Bronchial epithelial cell (primary cell): ENCODE measurements around the gene LRFN3. TPM values are rescaled to one million over a fixed set of nuclear protein-coding genes. Genes with fewer than 3 reads are reported as not detected.
"Not testable (repeated sequence)": the region's sequence is repeated elsewhere in the genome, so short reads cannot be mapped to it uniquely, and the experiment has no call there.

Experiments used
- DNase-seq: peaks from one replicate; pipeline ENCODE4 v3.0.0-alpha.2; 2010; ENCODE audit warnings: low read depth
- FAIRE-seq: peaks from 2 replicates; lab custom pipeline; 2011; peaks lifted over from hg19 to GRCh38; lab: Jason Lieb, UNC
- H3K27me3 ChIP-seq: 2 replicates; pipeline ENCODE4 v1.5.1; 2011; ENCODE audit warnings: low read length; ENCODE audit not compliant: control insufficient read depth, insufficient read depth
- H3K36me3 ChIP-seq: 2 replicates; pipeline ENCODE4 v1.5.1; 2011; ENCODE audit warnings: low read length; ENCODE audit not compliant: control insufficient read depth, insufficient read depth
- H3K4me3 ChIP-seq: 2 replicates; pipeline ENCODE4 v1.5.1; 2011; ENCODE audit warnings: mild to moderate bottlenecking, low read depth, low read length, control low read depth
- total RNA-seq: library from RNA; depleted of rRNA; stranded (reverse); fragments of >200 nt; gene quantifications from 2 replicates; pipeline ENCODE4 v1.2.1, GENCODE V29; 2014
- TF ChIP-seq, protein P1 (sequence below): IDR thresholded peaks from 2 replicates; pipeline ENCODE4 v1.5.1; 2011; ENCODE audit warnings: mild to moderate bottlenecking, moderate library complexity, low read length, control low read depth, inconsistent platforms; ENCODE audit not compliant: insufficient read depth, severe bottlenecking

The LRFN3 gene, protein sequence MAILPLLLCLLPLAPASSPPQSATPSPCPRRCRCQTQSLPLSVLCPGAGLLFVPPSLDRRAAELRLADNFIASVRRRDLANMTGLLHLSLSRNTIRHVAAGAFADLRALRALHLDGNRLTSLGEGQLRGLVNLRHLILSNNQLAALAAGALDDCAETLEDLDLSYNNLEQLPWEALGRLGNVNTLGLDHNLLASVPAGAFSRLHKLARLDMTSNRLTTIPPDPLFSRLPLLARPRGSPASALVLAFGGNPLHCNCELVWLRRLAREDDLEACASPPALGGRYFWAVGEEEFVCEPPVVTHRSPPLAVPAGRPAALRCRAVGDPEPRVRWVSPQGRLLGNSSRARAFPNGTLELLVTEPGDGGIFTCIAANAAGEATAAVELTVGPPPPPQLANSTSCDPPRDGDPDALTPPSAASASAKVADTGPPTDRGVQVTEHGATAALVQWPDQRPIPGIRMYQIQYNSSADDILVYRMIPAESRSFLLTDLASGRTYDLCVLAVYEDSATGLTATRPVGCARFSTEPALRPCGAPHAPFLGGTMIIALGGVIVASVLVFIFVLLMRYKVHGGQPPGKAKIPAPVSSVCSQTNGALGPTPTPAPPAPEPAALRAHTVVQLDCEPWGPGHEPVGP
- total RNA-seq, result 0.79 and 1.3 TPM in 2 replicates

DNA sequence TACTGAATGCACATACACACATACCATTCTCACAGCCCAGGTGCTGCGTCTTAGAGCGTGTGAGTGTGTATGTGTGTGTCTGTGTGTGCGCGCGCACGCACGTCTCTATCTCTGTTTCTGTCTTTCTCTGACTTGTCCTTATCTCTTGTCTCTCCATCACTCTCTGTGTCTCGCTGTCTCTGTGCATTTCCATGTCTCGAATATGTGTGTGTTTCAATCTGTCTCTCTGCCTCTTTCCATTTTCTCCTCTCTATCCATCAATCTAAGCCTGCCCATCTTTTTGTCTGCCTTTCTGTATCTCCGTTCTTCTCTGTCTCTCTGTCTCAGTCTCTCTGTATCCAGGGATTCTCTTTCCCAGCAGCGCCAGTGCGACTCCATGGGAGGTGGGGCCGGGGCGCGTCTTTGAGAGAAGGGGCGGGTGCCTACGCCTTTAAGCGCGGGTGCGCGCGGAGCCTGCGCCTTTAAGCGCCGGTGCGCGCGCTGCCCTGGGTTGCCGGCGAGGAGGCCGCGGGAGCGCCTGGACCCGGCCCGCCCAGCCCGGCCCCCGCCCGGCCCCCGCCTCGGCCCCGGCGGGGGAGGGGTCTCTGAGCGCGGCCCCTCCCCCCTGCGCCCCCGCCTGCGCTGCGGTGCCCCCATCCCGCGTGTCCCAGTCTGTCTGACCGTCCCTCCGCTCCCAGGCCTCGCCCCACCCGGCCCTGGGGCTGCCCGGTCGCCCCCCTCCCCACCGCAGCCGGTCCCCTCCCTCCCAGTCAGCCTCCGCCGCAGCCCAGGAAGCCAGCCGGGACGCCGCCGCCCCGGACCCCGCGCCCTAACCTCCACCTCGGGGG lies at the start of gene LRFN3:
Gene LRFN3 (plus strand): TSS at position 464 of the 827 bp plus-strand sequence. CDS start 3,052 bp downstream, outside the sequence.
- no peaks in the 10 kb centered on the region for H3K27me3 ChIP-seq
- peak; percentile 39 for DNase-seq
- peak within 1 kb of the TSS; percentile 51 for H3K4me3 ChIP-seq
- FAIRE-seq, result no peak
- no peaks in the 10 kb centered on the region for H3K36me3 ChIP-seq
- TF ChIP-seq, protein P1, sequence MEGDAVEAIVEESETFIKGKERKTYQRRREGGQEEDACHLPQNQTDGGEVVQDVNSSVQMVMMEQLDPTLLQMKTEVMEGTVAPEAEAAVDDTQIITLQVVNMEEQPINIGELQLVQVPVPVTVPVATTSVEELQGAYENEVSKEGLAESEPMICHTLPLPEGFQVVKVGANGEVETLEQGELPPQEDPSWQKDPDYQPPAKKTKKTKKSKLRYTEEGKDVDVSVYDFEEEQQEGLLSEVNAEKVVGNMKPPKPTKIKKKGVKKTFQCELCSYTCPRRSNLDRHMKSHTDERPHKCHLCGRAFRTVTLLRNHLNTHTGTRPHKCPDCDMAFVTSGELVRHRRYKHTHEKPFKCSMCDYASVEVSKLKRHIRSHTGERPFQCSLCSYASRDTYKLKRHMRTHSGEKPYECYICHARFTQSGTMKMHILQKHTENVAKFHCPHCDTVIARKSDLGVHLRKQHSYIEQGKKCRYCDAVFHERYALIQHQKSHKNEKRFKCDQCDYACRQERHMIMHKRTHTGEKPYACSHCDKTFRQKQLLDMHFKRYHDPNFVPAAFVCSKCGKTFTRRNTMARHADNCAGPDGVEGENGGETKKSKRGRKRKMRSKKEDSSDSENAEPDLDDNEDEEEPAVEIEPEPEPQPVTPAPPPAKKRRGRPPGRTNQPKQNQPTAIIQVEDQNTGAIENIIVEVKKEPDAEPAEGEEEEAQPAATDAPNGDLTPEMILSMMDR, result no peak

DNA sequence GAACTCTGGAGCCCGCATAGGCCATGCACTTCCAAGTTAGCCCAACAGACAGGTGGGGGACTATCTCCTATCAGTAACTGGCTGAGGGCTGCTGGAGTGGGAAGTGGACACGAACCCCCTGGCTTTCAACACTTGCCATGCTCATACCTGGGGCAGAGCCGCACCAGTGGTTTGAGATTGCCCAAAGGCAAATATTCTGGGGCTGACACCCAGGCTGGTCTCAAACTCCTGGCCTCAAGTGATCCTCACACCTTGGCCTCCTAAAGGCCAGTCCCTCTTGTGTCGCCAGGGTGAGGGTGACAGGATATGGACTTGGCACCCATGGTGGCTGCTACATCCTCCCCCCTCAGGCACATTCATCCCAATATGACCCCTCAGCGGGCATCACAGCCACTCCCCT lies 49.0 kb upstream of the LRFN3 start:
- H3K36me3 ChIP-seq, result peaks cover 19% of the 10 kb centered on the region

DNA sequence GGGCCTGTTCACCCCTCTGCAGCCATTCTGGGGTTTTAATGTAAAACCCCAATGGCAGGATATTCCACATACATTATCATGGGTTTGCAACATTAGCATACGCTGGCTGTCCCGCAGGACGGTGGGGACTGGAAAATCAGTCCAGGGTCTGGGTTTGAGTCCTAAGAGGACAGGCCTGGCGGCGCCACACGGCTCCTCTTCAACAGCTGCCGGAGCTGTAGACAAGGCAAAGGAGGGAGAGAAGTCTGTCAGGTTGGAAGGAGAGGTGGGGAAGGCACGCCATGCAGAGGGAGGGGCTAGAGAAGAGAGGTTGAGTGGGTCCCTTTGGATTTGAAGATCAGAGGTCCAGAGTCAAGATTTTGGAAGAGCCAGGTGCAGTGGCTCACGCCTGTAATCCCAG lies 47.8 kb upstream of the LRFN3 start:
- FAIRE-seq, result no peak
- Histone ChIP-seq H3K36me3 (peaks cover 19% of the 10 kb centered on the region), H3K4me3 (no peak overlapping the region)

More for the DNA sequence above, 49.0 kb upstream of the LRFN3 start:
- FAIRE-seq (no peak), DNase-seq (no peak)
- Histone ChIP-seq H3K27me3 (no peaks in the 10 kb centered on the region), H3K4me3 (no peak overlapping the region)
- TF ChIP-seq, protein P1, result no peak

DNA sequence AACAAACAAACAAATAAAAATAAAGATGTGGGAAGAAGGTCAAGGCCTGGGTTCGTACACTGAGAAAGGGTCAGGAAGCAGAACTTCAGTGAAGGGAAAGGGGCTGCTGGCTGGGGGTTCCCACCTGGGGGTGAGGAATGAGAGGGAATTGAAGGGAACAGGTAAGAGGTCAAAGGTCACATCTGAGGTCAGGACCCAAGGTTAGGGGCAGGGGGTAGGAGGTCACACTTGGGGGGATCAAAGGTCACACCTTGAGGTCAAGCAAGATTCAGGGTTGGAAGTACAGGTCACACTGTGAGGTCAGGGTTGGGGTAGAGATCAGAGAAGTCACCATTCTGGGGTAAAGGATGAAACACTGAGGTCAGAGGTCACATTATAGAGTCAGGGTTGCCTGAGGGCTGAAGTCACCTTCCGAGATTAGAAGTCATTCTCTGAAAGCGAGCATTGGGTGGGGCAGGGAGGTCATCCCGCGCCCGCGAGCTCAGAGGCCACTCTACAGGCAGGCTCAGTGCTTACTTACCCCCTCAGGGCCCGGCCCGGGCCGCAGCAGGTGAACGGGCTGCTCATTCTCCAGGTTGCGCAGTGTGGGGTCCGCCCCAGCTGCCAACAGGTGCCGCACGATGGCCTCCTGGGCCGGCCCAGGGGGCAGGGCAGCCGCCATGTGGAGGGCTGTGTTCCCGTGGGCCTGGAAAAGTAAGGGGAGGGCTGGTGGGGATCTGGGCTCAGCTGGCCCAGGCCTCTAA lies 46.6 kb upstream of the LRFN3 start:
- Histone ChIP-seq H3K27me3 (no peaks in the 10 kb centered on the region), H3K4me3 (no peak overlapping the region), H3K36me3 (peaks cover 19% of the 10 kb centered on the region)
- TF ChIP-seq, protein P1, result no peak
- no peak for FAIRE-seq
- DNase-seq, result no peak

More for the DNA sequence above, 47.8 kb upstream of the LRFN3 start:
- TF ChIP-seq, protein P1, result no peak
- no peak for DNase-seq
- H3K27me3 ChIP-seq, result no peaks in the 10 kb centered on the region

DNA sequence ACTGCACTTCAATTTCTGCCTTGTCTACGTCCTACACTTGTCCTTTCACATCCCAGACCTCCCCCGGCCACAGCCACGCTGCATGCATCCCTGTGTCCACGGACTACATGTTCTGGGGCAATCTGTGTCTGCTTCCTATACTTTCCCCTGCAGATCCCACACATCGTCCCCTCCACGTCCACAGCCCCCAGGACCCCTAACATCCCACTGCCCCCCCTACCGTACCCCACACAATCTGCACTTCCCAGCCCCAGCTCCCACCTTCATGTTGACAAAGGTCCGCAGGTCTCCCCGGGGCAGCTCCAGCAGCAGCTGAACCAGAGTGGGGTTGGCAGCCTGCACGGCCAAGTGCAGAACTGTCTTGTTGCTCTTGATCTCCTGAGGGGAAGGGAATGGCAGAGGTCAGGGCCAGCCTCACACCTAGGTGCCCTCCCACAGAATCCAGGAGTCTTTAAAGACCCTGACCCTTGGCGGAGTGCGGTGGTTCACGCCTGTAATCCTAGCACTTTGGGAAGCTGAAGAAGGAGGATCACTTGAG lies 46.0 kb upstream of the LRFN3 start:
- no peak for DNase-seq
- TF ChIP-seq, protein P1, result no peak
- FAIRE-seq, result no peak
- Histone ChIP-seq H3K27me3 (no peaks in the 10 kb centered on the region), H3K36me3 (peaks cover 19% of the 10 kb centered on the region), H3K4me3 (no peak overlapping the region)

DNA sequence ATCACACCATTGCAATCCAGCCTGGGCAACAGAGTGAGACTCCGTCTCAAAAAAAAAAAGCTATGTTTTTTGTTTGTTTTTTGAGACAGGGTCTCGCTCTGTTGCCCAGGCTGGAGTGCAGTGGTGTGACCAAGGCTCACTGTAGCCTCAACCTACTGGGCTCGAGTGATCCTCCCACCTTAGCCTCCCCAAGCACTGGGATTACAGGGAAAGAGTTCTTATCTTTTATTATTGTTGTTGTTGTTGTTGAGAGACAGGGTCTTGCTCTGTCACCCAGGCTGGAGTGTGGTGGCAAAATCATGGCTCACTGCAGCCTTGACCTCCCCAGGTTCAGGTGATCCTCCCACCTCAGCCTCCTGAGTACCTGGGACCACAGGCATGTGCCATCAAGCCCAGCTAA lies 44.4 kb upstream of the LRFN3 start:
- peaks cover 29% of the 10 kb centered on the region for H3K36me3 ChIP-seq
- not testable (repeated sequence) for H3K4me3 ChIP-seq, H3K27me3 ChIP-seq, DNase-seq, FAIRE-seq
